GM03348 (cell line): ENCODE data around the gene PSMD1.

ENCODE experiments used
- DNase-seq: peaks from one replicate; pipeline ENCODE4 v3.0.0; 2012; ENCODE audit warnings: low spot score

Gene PSMD1

DNA sequence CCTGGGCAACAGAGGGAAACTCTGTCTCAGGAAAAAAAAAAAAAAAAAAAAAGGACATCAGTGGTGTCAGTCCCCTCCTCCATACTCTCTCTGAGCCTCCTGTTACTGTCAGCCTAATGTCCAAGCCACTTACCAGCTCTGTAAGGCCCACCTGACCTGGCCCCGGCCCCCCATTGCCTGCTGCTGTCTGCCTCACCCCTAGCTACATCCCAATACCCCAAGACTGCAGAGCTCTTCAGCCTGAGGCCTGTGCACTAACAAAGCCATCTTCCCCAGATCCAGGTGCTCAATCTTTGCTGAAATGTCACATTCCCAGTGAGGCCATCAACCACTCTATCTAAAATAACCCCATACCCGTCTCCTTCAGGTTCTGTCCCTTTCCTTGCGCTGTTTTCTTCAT lies 147.5 kb downstream of the PSMD1 start:
- no peak for DNase-seq

DNA sequence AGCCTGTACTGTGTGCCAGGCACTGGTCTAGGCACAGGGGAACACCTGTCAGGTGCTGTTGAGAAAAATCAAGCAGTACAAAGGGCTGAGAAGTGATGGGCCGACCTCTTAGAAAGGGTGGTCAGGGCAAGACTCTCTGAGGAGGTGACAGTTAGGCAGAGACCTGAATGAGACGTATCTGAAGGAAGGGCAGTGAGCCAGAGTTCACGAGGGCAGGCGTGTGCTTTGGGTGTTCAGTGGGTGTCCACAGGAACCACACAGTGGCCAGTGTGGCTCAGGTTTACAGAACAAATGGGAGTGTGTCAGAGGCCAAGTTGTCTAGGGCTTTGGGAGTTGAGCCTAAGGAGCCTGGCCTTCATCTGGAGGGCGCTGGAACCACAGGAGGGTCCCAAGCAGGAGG lies 147.9 kb downstream of the PSMD1 start:
- no peak for DNase-seq

DNA sequence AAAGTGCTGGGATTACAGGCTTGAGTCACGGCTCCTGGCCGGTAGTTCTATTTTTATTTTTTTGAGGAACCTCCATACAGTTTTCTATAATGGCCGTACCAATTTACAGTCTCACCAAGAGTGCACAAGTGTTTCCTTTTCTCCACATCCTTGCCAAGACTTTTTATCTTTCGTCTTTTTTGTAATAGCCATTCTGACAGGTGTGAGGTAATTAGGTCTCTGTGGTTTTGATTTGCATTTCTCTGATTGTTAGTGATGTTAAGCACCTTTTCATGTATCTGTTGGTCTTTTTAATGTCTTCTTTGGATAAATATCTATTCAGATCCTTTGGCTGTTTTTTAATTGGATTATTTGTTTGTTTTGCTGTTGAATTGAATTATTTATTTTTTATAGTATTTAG lies 151.1 kb downstream of the PSMD1 start:
- DNase-seq: no peak

DNA sequence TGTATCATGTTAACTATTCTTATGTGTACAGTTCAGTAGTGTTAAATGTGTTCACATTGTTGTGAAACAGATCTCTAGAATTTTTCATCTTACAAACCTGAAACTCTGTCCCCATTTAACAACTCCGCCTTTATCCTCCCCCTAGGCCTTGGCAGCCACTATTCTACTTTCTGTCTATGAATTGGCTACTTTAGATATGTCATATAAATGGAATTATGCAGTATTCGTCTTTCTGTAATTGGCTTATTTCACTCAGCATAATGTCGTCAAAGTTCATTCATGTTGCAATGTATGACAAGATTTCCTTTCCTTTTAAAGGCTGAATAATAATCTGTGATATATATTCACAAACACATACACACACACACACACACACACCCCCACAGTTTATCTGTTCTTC lies 154.1 kb downstream of the PSMD1 start:
- DNase-seq: no peak

DNA sequence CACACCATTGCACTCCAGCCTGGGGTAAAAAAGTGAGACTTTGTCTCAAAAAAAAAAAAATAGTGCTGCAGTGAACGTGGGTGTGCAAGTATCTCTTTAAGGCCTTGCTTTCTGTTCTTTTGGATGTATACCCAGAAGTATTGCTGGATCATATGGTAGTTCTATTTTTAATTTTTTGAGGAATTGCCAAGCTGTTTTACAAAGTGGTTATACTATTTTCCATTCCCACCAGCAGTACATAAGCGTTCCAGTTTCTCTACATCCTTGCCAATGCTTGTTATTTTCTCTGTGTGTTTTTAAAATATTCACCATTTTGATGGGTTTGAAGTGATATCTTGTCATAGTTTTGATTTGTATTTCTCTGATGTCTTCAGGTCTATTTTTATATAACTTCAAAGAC lies 154.8 kb downstream of the PSMD1 start:
- no peak for DNase-seq

DNA sequence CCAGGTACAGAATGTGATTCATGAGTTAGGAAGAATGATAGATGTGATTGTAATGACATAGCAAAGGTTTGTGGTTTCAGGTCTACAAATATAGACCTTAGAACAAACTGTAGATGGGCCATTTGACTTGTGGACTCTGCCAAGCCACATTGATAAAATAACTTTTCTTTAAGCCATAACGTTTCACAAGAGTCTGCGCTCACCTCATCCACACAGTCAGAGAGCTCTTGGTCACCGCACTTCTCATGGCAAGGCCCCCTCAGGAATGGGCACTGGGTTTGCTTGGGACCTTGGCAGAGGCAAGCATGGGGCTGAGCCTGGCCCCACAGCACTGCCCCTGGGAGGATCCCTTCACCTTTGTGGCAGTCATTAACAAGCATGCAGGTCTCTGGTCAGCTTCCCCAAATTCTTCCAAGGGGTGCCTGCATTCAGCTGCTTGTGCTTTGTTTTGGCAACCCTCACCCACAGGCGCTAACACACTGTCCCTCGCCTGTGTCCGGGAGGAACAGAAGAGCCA lies 155.7 kb downstream of the PSMD1 start:
- DNase-seq: no peak

DNA sequence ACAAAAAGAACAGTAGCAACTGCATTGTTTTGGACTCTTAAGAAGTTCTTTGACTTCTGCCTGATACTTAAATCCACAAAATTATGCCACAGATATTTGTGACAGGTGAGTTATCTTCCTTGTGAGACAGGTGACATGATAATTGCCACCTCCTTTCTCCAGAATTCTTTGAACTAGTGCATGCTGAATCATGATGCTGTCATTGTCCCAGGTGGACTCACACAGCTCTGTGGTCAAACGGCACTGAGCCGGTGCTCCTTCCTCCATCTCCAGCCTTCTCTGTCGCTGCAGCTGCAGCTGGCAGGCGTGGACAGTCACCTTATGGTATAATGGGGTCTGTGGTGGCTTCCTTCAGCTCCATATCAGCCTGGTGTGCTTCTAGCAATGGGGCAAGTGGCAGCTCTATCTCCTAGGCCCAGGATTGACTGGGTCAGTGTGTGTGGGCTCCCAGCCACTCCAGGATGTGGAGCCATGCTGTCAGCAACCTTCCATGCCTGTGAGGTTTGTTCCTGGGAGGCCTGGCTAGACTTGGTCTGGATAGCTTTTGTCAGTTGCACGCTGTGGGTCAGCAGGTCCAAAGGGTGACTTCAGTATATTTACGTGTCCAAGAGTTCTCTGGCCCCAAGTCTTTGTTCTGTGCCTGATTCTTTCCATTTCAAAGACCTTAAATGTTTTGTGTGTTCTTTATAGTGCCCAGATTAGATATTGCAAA lies 157.4 kb downstream of the PSMD1 start:
- DNase-seq: no peak

DNA sequence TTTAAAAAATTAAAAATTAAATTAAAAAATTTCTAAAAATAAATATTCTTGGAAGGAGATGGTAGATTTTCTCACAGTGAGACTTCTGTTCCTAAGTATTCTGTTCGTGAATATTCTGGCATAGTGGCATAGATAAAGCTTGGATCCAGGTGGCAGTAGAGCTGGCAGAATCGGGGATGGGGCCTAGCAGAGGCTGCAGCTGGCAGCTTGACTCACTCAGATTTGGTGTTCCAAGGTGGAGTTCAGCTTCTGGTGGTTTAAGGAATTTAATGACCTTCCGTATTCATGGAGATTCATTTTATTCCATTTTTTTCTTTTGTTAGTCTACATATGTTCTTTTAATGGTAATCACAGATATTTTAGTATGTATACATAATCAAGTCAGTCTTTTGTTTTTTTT lies 161.7 kb downstream of the PSMD1 start:
- no peak for DNase-seq

DNA sequence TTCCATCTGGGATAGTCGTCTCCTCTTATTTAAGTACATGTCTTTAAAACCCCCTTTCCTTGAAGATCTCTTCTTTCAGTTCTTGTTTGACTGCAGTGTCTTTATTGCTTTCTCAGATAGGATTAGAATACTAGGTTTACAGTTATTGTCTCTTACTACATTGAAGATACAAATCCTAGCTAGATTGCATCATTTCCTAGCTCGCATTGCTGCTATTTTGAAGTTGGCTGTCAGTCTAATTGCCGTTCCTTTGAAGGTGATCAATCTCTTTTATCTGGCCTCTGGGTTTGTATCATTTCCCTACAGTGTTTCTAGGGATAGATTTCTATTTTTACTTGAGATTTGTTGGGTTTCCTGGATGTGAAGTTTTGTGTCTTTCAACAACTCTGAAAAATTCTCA lies 162.6 kb downstream of the PSMD1 start:
- DNase-seq: no peak

DNA sequence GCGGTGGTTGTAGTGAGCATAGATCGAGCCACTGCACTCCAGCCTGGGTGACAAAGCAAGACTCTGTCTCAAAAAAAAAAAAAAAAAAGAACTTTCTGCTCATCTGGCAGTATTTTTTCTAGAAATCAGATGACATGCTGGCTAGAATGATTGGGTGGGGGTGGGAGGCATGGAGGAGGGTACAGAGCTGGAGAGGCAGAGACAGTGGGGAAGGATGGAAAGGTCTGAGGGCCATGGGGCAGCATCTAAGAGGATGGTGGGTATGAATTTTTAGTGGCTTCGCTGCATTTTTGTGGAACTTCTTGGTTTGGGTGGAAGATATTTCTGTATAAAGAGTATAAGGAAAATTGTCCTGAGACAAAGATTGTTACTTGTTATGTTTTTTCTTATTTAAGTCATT lies 165.1 kb downstream of the PSMD1 start:
- DNase-seq: no peak
